HG03097 (cell line): ENCODE data around the gene CKS1B.

Experiments used
- ATAC-seq: cut with Tn5 transposase; IDR thresholded peaks from one replicate; pipeline ENCODE4 v1.9.1; 2021; ENCODE audit not compliant: unreplicated experiment, low FRiP score

The CKS1B gene

DNA sequence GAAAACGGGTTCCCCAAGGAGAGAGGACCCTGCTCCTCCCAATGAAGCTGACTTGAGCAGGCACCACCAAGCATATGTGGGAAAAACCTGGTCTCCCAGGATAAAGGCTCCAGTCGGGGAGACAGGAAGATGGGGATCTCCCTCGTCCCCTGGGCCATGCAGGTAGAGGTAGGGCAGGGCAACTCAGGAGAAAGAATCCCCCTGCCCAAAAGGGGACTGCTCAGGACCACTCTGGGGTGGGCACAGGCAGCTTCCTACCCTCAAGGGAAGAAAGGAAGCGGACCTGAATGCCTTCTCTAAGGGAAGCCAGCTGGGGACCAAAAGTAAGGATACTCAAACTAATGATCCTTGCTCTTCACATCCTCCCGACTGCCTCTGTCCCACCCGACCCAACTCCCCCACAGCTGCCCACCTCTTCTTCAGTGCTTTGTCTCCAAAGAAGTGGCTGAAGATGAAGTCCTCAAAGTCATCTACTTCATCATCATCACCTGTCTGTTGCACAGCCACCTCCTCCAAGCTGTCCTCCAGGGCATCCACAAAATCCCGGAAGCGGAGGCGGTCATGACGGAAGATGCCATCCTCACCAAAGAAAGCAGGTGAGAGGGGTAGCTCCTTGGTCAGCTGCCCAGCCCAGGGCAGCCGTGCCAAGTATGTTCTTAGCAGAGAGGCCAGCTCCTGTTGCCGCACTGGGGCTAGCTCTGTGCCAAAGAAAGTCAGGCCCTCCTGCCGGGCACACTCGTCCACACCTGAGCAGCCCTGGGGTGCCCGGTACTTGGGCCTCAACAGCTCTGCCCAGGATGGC lies 29.1 kb upstream of the CKS1B start:
- no peak for ATAC-seq

- no peak for ATAC-seq
Observed at GRCh38 chr1:154945962-154946850, 28.3 kb upstream of the CKS1B start.

DNA sequence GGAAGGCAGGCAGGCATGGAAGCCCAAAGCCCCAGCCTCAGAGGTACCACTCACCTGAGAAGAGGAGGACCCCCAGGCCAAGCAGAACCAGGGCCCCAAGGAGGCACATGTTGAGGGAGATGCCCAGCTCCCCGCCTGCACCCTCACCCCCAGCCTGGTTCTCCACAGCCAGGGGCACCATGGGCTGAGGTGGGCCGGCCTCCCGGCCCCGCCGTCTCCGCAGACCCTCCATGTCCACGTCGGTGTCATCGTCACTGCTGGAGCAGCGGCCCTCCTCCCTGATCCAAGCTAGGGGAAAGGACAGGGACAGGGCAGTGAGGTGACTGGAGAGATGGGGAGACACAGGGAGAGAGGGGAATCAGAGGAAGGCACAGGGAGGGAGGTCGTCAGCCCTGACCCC lies 26.4 kb upstream of the CKS1B start:
- ATAC-seq: no peak

DNA sequence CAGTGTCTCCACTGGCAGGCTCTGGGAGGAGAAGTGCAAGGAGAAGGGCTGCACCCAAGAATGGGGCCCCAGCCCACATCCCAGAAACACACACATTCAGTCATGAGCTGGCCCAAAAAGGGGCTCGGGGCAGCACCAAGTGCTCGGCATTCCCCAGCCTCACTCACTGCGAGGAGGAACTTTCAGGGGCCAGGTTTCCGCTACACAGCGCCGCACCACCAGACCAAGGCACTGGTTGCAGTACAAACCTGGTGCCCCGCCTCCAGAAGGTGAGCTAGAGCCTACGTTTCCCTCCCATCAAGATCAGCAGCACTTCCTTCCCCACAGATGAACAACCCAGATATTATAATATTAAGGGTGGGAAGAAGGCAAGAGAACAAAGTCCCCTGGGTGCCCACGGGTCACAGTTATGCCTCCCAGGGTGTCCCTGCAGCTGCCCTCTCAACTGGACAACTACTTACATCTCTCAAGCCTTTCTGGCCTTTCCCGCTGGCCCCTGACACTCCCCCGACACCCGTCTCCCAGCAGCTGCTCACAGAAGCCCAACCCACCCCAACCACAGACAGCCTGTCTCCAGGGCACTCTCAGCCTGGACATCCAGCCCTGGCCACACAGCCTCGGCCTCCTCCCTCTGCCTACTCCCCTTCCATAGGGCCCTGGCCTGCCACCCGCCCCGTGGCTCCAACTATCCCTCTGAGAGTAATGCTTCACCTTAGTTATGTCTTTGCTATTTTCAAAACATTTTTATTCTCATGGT lies 22.4 kb upstream of the CKS1B start:
- no peak for ATAC-seq

GRCh38 chr1:154952664-154953063 lies 21.8 kb upstream of the CKS1B start:
- ATAC-seq: no peak

DNA sequence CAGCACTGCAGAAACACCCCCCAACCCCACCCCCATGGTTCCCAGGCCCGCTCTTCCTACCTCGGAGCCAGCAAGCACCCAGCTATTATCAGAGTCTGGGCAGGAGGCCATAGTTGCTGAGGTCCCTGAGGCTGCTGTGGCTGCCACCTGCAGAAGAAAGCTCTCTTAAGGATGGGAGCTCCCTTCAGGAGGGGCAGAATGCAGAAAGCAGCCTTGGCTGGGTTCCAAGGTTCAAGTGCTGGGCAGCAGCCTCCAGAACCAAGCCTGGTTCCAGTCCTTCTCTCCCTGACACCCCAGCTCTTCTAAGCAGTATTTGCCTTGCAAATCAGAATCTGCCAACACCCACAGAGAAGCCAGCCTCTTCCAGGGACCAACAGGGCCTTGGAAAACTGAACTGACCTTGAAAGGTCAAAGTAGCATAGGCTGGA lies 20.9 kb upstream of the CKS1B start:
- no peak for ATAC-seq

DNA sequence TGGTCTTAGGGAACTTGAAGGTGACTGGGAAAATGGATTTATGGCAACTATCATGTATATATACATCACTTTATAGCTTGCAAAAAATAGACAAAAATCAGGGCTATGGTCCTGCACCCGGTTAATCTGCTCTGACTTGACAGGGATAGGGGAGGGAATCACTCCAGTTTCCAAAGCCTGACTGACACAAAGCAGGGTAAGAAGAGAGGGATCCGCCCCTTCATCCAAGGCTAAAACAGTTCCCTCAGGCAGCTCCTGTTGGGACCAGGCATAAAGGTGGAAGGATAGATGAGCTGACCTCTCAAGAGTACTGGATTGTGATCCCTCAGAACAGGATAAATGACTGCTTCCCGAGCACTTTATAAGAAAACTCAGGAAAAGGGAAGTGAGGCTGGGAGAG lies 19.9 kb upstream of the CKS1B start:
- ATAC-seq: no peak

DNA sequence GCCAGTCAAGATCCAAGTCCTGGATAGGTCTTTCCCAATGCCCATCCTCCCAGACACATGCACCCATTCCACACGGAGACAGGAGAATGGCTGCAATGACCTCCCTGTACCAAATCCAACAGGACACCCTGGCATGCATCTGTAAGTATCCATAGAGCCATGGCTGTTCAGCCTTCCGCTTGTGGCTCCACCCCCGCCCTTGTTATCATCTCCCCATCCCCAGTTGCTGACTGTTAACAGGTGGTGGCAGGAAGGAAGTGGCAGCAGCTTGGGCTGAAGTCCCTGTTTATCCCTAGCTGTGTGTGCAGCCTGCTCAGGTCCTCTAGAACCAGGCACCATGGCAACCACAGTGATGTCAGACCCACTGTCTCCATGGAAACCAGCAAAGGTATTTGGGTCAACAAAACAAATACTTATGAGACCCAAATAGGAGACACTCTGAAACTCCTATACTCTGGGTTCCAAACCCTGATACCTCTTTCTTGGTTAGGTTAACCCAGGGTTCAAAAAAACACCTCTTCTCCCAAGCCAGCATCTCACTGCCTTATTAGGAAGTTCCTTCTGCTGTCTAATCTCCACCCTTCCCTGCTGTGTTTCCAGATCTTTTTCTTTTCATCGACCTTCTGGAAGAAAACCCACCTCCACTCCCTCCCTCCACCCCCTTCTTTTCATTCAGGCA lies 19.3 kb upstream of the CKS1B start:
- peak; percentile 50 for ATAC-seq

- peak; percentile 49 for ATAC-seq
Observed at GRCh38 chr1:154955718-154956543, 18.6 kb upstream of the CKS1B start, which contains the start of gene PBXIP1. Gene PBXIP1, minus strand, starts transcription at chr1:154956099. Its CDS starts 2,378 bp downstream, at chr1:154953721.

- no peak for ATAC-seq
Observed at GRCh38 chr1:154956544-154956941, 17.9 kb upstream of the CKS1B start.

GRCh38 chr1:154957091-154957657 lies 17.3 kb upstream of the CKS1B start:
- ATAC-seq: no peak

DNA sequence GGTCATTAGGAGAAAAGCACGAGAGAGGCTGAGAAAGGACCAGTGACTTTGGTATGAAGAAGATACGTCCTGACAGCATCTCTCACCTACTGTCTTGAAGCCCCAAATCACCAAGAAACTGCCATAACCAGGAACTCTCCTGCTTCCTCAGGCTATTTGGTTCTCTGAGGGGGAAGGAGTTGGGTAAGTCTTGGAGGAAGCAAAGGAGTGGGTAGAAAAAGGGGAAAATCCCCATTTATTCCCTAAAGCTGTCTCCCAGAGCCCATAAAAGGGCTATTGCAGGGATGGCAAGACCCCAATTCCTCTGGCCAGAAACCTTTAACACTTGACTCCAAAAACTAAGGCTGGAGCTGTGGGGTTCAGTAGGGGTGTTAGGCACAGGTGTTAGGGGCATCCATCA lies 16.4 kb upstream of the CKS1B start:
- no peak for ATAC-seq

DNA sequence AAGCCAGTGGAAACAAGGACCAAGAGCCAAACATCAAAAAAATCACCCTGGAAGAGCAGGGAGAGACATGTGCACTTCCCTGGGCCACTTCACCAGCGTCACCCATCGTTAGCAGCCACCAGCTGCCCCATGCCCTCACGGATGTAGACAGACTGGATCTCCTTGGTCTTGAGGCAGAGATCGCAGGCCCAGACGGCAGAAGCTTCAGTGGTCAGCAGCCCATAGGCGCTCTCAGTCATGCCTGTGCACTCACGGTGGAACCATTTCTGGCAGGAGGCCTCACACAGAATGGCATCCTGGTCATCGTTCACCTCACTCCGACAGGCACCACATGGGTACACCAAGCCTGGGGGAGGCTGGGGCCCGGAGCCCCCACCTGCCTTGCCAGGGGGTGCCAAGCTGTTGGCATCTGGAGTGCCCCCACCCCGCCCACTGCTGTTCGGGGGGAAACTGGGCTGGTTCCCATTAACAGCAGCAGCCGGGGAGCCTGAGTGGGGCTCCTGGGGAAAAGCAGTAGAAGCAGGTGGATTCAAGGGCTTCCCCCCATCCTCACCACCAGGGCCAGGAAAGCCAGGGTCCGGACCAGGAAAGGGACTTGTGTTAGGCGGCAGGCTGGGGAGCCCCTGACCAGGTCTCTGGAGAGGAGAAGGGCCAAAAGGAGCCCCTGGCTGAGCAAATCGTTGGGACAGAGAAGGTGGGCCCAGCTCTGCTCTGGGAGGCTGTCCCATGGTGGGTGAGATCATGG lies 15.6 kb upstream of the CKS1B start:
- ATAC-seq: no peak

DNA sequence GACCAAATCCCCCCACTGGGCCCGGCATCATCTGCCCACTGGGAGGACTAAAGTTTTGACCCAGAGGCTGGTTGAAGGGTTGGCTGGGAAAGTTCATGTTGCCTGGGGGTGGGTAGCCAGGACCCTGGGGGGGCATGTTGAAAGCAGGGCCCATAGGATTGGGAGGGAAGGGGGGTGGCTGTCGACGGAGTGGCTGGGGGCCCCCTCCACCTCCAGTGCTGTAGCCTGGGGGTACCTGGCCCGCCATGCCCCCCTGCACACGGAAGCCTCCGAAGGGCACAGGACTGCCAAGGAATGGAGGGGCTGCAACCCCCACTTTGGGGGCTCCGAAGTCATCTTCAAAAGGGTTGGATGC lies 15.1 kb upstream of the CKS1B start:
- no peak for ATAC-seq

GRCh38 chr1:154960446-154961136 lies 13.9 kb upstream of the CKS1B start:
- ATAC-seq: no peak

DNA sequence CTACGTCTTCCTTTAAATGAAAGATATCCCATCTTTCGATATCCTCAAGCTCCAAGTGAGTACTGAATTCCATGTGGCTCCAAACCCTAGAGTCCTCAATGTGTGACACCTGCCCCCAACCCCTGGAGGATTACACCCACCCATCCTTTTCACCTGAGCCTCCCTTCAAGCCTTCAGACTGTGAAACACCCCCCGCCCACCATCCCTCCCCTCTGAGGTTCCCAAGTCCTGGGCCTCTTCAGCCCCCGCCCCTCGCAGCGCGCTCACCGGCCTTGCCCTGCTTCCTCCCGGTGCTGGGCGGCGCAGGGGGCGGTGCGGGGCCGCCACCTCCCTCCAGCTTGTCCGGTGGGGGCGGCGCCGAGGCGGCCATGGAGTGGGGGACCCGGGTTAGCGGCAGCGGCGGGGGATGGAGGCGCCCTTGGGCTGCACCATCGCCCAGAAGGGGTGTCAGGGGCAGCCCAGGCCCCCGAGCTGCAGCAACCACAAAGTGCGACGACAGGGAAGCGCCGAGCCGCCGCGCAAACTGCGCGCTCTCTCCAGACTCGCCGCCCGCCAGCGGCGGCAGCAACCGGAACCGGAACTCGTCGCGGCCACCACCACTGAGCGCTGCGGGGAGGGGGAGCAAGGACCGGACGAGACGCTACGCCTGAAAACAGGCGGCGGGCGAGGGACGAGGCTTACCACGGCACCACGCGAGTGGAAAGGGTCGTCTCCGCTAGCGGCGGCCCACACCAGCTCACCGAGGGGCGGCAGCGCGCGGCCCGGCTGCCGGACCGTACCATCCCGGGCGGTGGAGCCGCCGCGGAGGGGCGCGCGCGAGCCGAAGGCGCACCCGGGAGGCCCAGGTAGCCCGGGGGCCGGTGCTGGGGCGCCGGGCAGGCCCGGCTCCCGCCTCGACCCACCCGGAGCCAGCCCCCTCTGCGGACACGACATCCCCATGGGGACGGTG lies 13.0 kb upstream of the CKS1B start, which contains the start of gene PYGO2:
TSS of gene PYGO2 (minus strand) at position 576 of the 949 bp plus-strand sequence. CDS start at position 370, 206 bp downstream.
- ATAC-seq: peak; percentile 51
